ENCODE results near the gene CENPS.
"Not testable (repeated sequence)": the region's sequence is repeated elsewhere in the genome, so short reads cannot be mapped to it uniquely, and the experiment has no call there.

CENPS gene

DNA sequence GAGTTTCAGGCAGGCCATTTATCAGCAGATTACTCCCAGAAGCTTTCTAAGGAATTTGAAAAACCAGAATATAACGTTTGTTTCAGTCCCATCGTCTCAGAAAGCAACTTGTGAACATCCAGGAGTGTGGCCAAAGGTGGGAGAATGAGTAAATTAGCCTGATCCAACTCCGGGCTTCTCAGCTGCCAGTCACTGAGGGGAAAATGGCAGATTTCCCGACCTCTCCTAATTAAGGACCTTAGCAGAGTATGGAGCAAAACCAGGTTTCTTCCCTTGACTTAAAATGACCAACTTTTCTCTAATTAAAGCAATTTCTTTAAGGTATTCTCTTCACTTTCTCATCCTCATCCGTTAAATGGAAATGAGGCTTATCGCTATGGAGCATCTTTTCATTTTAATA is 20.6 kb downstream of the CENPS start:
- DNase-seq (ENCODE audit: low read depth in 2 of 2), result no peak

GRCh38 chr1:10451287-10451686 is 21.1 kb downstream of the CENPS start:
- no peak for DNase-seq (ENCODE audit: low read depth in 2 of 2)

DNA sequence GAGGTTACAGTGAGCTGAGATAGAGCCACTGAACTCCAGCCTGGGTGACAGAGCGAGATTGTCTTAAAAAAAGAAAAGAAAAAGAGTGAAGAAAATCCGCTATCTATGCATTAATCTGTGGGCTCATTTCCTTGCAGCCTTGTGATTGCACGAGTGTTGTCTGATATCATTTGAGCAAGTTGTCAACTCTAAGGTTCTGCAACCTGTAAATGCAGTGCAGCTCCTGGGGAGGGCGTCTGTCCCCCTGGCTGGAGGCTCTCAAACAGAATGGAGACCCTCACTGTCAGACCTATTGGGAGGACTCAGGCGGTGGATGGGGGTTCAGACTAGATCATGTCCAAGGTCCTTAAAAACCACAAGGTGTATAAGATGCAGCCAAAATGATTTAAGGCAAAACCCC is 25.8 kb downstream of the CENPS start:
- no peak for DNase-seq (ENCODE audit: low read depth in 2 of 2)

DNA sequence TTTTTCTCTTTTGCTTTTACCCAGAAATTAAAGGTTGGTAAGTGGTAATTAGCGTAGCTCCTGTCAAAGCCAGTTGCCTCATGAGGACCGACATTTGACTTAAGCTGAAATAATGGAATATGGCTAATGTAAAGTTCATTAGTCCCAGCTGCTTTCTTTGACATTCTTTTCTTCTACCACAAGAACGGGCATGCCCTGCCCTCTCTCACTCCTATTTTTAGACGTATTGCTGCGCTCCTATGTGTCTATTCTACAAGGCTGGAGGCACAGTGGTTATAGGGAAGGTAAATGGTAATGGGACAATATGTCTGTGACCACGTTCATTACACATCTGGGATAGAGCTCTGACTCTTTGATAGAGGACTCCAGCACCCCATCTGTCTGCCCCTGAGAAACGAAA is 26.4 kb downstream of the CENPS start:
- no peak for DNase-seq (ENCODE audit: low read depth in 2 of 2)

GRCh38 chr1:10457462-10457861 is 27.2 kb downstream of the CENPS start:
- DNase-seq (ENCODE audit: low read depth in 2 of 2), result not testable (repeated sequence)

GRCh38 chr1:10457875-10458274 is 27.6 kb downstream of the CENPS start:
- DNase-seq (ENCODE audit: low read depth in 2 of 2), result no peak

DNA sequence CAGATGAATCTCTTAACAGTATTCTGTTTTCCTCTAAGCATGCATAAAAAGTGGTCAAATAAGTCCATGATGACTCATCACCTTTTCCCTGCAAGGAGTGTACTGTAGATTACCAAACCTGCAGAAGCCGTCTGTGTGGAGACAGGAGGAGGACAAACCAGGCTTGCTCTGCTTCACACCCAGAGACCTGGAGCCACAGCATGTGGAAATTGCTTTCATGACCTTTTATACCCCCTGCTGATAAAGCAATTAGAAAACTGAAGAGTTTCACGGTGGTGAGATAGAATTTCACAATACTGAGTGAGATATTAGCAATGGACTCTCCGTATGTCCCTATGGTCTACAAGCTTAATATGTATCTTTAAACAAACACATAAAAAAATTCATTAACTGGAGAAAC is 29.0 kb downstream of the CENPS start:
- DNase-seq (ENCODE audit: low read depth in 2 of 2), result no peak

DNA sequence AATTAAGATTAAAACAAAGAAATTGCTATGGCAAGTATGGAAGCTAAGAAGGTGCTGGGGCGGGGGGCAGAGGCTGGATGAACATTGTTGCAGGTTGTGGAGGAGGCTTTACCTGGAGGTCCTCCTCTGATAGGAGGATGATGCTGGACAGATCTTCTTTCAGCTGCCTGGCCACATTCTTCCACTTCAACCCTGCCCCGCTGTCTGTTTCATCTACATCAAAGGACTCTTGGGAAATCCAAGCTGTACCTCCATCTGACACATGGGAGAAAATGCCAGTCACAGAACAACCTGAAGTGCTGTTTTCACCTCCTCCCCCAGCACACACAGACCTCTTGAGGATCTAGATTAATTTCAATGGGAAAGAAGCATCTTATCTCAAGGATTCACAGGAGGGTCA is 36.8 kb downstream of the CENPS start:
- DNase-seq (ENCODE audit: low read depth in 2 of 2), result no peak

- DNase-seq (ENCODE audit: low read depth in 2 of 2), result no peak
These were observed 39.8 kb downstream of the CENPS start for GRCh38 chr1:10470043-10470442.

- no peak for DNase-seq (ENCODE audit: low read depth in 2 of 2)
These were observed 41.4 kb downstream of the CENPS start for GRCh38 chr1:10471411-10472219.

DNA sequence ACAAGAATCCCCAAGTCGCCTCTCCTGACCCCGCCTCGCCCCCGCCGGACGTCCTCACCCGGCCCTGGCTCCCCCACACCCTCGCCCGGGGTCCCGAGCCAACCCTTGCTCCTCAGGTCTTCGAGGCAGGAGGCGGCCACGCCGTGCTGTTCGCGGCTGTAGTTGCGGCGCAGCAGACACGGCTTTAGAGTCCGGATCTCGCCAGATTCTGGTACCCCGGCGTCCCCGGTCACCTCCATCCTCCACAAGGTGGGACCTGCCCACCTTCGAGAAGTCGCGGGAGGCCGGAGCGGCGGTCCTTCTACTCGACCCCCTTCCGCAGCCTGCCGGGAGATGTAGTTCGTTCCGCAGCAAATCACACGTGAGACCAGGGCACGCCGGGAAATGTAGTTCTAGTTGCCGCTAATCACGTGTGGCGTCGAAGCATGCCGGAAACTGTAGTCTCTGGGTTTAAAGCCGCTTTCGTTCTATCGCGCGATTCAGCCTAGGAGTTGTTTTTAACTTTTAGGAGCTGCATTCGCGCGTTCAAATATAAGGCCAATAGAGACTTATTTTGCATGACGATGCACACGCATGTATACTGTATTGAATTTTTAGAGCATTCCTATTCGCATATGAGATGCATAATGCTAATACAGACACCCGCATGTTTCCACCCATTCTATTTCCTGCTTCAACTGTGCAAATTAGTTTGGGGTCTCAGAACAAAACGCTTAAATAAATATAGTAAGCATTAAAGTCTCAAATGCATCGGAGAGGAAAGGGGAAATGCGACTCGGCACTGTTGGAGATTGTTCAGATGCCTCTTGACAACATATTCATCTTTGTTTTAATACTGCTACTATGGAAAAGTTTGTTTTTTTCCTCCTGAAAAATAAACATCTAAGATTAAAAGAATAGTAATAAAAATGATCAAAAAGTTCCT is 42.2 kb downstream of the CENPS start, which contains the start of gene DFFA:
Gene DFFA (minus strand): TSS at position 310 of the 925 bp plus-strand sequence. CDS start 71 bp downstream, at position 239.
- peak; percentile 77 to 87 for DNase-seq (ENCODE audit: low read depth in 2 of 2)

- DNase-seq (ENCODE audit: low read depth in 2 of 2), result no peak
These were observed 43.0 kb downstream of the CENPS start for GRCh38 chr1:10473145-10473765.

GRCh38 chr1:10474309-10474612 is 44.0 kb downstream of the CENPS start:
- not testable (repeated sequence) for DNase-seq (ENCODE audit: low read depth in 2 of 2)

DNA sequence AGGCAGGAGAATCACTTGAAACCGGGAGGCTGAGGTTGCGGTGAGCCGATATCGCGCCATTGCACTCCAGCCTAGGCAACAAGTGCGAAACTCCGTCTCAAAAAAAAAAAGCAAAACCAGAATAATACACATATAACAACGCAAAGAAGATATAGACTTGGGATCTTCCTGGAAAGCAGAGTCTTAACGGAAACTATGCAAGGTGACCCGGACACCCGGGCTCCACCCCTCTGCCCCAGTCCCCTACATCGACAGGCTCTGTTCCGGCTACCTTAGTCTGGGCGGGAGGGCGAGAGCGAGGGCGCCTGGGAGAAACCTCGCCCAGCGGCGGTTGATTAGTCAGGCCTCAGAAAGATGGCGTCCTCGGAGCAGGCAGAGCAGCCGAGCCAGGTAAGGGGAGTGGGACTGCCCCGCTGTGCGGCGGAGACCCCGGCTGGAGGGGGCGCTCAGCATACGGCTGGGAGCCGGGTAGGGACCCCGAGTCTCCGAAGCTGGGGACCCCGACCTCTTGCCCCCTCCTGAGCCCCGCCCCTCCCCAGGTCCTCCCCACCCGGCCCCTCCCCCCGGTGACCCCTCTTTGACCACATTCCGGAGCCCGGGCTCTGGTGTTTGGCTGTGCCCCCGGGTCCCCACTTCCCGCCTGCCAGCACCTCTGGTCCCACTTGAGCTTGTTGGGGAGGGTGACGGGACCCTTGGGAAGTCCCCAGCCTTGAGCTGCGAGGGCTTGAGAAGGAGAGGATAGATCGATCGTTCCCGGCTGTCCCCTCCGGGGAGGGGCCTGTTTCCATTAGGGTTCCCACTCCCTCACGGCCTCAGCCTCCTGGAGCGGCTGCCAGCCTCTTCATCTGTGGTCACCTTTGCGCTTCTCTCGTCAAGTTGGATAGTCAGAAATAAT is 44.6 kb downstream of the CENPS start, which contains the start of gene PEX14:
Gene PEX14 (plus strand): TSS at position 338 of the 895 bp plus-strand sequence. CDS start 17 bp downstream, at position 355.
- DNase-seq (ENCODE audit: low read depth in 2 of 2), result peak; percentile 78 to 81

DNA sequence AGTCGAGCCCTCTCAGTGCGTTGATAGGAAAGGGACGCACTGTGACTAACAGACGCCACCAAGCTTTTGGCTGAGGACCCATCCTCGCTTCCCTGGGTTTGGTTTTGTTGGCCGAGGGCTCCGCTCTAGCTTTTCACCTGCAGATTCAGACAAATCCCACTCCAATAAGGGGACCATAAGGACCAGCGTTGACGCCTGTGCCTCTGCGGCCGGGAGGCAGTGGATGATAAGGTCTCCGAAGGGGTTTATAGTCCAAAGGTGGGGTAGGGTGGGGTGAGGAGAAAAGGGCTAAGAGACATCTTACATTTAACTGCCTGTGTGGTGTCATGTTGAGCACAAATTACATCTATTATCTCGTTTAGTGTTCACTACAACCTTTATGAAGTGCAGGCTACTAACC is 45.3 kb downstream of the CENPS start:
- no peak for DNase-seq (ENCODE audit: low read depth in 2 of 2)

GRCh38 chr1:10479296-10479695 is 49.1 kb downstream of the CENPS start:
- no peak for DNase-seq (ENCODE audit: low read depth in 2 of 2)

DNA sequence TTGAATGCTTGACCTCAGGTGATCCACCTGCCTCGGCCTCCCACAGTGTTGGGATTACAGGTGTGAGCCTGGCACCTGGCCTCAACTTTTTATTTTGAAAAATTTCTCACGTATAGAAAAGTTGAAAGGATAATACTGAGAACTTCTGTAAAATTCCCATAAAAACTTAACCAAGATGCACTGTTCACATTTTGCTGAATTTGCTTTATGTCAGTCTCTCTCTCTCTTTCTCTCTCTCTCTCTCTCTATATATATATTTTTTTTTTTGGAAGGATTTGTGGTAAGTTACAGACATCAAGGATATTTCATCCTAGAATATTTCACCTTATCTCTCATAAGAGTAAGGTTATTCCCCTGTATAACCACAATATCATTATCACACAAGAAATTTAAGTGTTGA is 50.4 kb downstream of the CENPS start:
- no peak for DNase-seq (ENCODE audit: low read depth in 2 of 2)

GRCh38 chr1:10484521-10484920 is 54.3 kb downstream of the CENPS start:
- DNase-seq (ENCODE audit: low read depth in 2 of 2), result no peak

GRCh38 chr1:10489291-10490055 is 59.2 kb downstream of the CENPS start:
- no peak for DNase-seq (ENCODE audit: low read depth in 2 of 2)

DNA sequence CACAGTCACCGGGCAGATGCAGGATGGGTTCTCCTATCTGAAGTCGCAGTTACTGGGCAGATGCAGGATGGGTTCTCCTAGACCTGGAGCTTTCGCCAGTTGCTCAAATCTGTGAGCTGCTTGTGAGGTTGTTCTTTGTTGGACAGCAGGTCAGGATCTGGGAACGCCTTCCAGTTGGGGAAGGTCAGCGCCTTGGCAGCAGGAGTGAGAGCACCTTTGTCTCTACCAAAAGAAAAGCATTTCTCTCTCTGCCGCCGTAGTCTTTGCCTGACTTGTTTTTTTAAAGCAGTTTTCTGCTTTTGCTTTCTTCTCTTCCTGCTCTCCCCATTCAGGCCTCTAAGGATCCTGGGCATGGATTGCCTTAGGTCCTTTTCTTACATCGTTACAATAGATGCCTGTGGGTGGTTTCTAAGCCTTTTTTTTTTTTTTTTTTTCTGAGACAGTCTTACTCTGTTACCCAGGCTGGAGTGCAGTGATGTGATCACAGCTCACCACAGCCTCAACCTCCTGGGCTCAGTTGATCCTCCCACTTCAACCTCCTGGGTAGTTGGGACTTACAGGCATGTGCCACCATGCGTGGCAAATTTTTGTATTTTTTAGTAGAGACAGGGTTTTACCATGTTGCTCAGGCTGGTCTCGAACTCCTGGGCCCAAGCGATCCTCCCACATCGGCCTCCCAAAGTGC is 60.2 kb downstream of the CENPS start:
- no peak for DNase-seq (ENCODE audit: low read depth in 2 of 2)
